ENCODE results near the gene GPRIN2.

DNA sequence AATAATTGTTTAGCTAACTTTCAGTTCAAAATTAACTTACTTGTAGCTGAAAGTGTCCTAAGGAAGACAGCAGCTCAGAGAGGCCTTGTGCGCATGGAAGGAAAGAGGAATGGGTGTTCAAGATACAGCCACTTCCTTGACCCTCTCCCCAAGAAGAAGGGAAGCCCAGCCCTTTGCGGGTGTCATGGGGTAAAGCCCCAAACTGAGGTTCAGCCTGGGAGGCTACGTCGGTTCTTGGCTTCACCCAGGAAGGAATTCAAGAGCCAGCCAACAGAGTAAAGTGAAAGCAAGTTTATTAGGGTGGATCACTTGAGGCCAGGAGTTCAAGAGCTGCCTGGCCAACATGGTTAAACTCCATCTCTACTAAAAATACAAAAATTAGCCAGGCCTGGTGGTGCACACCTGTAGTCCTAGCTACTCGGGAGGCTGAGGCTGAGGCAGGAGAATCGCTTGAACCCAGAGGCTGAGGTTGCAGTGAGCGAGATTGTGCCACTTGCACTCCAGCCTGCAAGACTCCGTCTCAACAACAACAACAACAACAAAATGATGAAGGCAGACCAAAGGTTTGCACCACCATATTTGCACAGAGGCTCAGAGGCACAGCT is 15.9 kb downstream of the GPRIN2 start:
- TF ChIP-seq YY1 (IDR thresholded peaks at IDR 0.05; ENCODE audit: insufficient read depth, insufficient read length) (no peak), SUZ12 (IDR thresholded peaks at IDR 0.05; ENCODE audit: extremely low read depth, insufficient read depth, insufficient read length) (no peak)

Data from NT2/D1 (cell line).